GM12891 (cell line): Measurements from ENCODE around the gene APOBEC3A.

Experiments
- PAX5 ChIP-seq: IDR thresholded peaks from 2 replicates; pipeline ENCODE4 v1.6.1; 2011; ENCODE audit warnings: low read length, moderate library complexity, mild to moderate bottlenecking; ENCODE audit not compliant: insufficient read depth, severe bottlenecking
- POLR2A ChIP-seq: IDR thresholded peaks from 2 replicates; pipeline ENCODE4 v1.6.1; 2011; ENCODE audit warnings: low read depth, low read length, control low read depth
- POLR2AphosphoS5 ChIP-seq: IDR thresholded peaks from 2 replicates; pipeline ENCODE4 v1.6.1; 2011; ENCODE audit warnings: low read depth, low read length, control low read depth
- SPI1 ChIP-seq: IDR thresholded peaks from 2 replicates; pipeline ENCODE4 v1.6.1; 2011; ENCODE audit warnings: low read depth, low read length, control low read depth
- TAF1 ChIP-seq: IDR thresholded peaks from 2 replicates; pipeline ENCODE4 v1.6.1; 2011; ENCODE audit warnings: low read depth, low read length, control low read depth

DNA sequence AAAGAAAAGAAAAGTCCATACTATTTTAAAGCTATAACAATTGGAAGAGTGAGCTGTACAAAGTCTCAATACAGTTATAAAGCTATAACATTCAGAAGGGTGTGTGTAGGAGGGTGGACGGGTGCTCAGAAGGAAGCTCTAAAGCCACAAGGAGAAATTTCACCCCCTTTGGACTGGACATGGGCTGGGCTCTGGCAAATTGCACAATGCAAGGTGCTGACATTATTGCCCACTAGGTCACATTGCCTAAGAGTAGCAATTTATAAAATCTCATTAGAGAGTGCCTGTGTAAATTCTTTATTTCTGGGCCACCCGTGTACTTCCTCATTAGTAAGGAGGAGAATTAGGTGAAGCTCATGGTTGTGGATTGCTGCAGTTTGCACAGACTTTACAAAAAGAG is 5.7 kb upstream of the APOBEC3A start:
- TF ChIP-seq POLR2A = no peak
- no peak for TF ChIP-seq POLR2AphosphoS5
- no peak for TF ChIP-seq SPI1
- TF ChIP-seq TAF1 = no peak
- no peak for TF ChIP-seq PAX5
